Measurements from ENCODE around the gene UGT1A10.
A peak's percentile ranks its signal among the peaks of the same experiment; 100 is the strongest.

Gene UGT1A10

GRCh38 chr2:233702238-233702637, 66.0 kb downstream of the UGT1A10 start:
- no peak for FAIRE-seq
- no peak for DNase-seq (ENCODE audit: insufficient read length, low spot score)

GRCh38 chr2:233705911-233706506, 69.8 kb downstream of the UGT1A10 start:
- FAIRE-seq, result no peak
- TF ChIP-seq POLR2A (IDR thresholded peaks at IDR 0.05; ENCODE audit: low read depth, low read length), result no peak
- no peak for TF ChIP-seq TAF1 (IDR thresholded peaks at IDR 0.05; ENCODE audit: low read depth, low read length)
- TF ChIP-seq POLR2AphosphoS5 (IDR thresholded peaks at IDR 0.05; ENCODE audit: low read depth, low read length), result no peak
- no peak for TF ChIP-seq PAX5 (IDR thresholded peaks at IDR 0.05; ENCODE audit: insufficient read depth, low read length, severe bottlenecking)
- no peak for TF ChIP-seq POU2F2 (IDR thresholded peaks at IDR 0.05; ENCODE audit: low read depth, low read length)
- TF ChIP-seq SPI1 (IDR thresholded peaks at IDR 0.05; ENCODE audit: low read depth, low read length), result no peak
- DNase-seq (ENCODE audit: insufficient read length, low spot score), result no peak

More at GRCh38 chr2:233702238-233702637, 66.0 kb downstream of the UGT1A10 start:
- TF ChIP-seq POLR2A (IDR thresholded peaks at IDR 0.05; ENCODE audit: low read depth, low read length), result no peak
- no peak for TF ChIP-seq POU2F2 (IDR thresholded peaks at IDR 0.05; ENCODE audit: low read depth, low read length)
- TF ChIP-seq SPI1 (IDR thresholded peaks at IDR 0.05; ENCODE audit: low read depth, low read length), result no peak
- no peak for TF ChIP-seq POLR2AphosphoS5 (IDR thresholded peaks at IDR 0.05; ENCODE audit: low read depth, low read length)
- no peak for TF ChIP-seq PAX5 (IDR thresholded peaks at IDR 0.05; ENCODE audit: insufficient read depth, low read length, severe bottlenecking)
- no peak for TF ChIP-seq TAF1 (IDR thresholded peaks at IDR 0.05; ENCODE audit: low read depth, low read length)

- DNase-seq (ENCODE audit: insufficient read length, low spot score) (no peak), FAIRE-seq (no peak)
- TF ChIP-seq PAX5 (IDR thresholded peaks at IDR 0.05; ENCODE audit: insufficient read depth, low read length, severe bottlenecking) (no peak), SPI1 (IDR thresholded peaks at IDR 0.05; ENCODE audit: low read depth, low read length) (no peak), POLR2A (IDR thresholded peaks at IDR 0.05; ENCODE audit: low read depth, low read length) (no peak), TAF1 (IDR thresholded peaks at IDR 0.05; ENCODE audit: low read depth, low read length) (no peak), POU2F2 (IDR thresholded peaks at IDR 0.05; ENCODE audit: low read depth, low read length) (no peak), POLR2AphosphoS5 (IDR thresholded peaks at IDR 0.05; ENCODE audit: low read depth, low read length) (no peak)
Measured at GRCh38 chr2:233706720-233707119, 70.5 kb downstream of the UGT1A10 start.

GRCh38 chr2:233707940-233708644, 71.8 kb downstream of the UGT1A10 start:
- no peak for FAIRE-seq

GRCh38 chr2:233708942-233709341, 72.7 kb downstream of the UGT1A10 start:
- TF ChIP-seq POLR2A (IDR thresholded peaks at IDR 0.05; ENCODE audit: low read depth, low read length), result no peak
- no peak for TF ChIP-seq POLR2AphosphoS5 (IDR thresholded peaks at IDR 0.05; ENCODE audit: low read depth, low read length)
- TF ChIP-seq SPI1 (IDR thresholded peaks at IDR 0.05; ENCODE audit: low read depth, low read length), result no peak
- no peak for TF ChIP-seq TAF1 (IDR thresholded peaks at IDR 0.05; ENCODE audit: low read depth, low read length)
- TF ChIP-seq POU2F2 (IDR thresholded peaks at IDR 0.05; ENCODE audit: low read depth, low read length), result no peak
- TF ChIP-seq PAX5 (IDR thresholded peaks at IDR 0.05; ENCODE audit: insufficient read depth, low read length, severe bottlenecking), result no peak
- DNase-seq (ENCODE audit: insufficient read length, low spot score) (no peak), FAIRE-seq (no peak)

More at GRCh38 chr2:233707940-233708644, 71.8 kb downstream of the UGT1A10 start:
- DNase-seq (ENCODE audit: insufficient read length, low spot score), result no peak
- TF ChIP-seq POLR2AphosphoS5 (IDR thresholded peaks at IDR 0.05; ENCODE audit: low read depth, low read length), result no peak
- no peak for TF ChIP-seq PAX5 (IDR thresholded peaks at IDR 0.05; ENCODE audit: insufficient read depth, low read length, severe bottlenecking)
- no peak for TF ChIP-seq SPI1 (IDR thresholded peaks at IDR 0.05; ENCODE audit: low read depth, low read length)
- no peak for TF ChIP-seq POU2F2 (IDR thresholded peaks at IDR 0.05; ENCODE audit: low read depth, low read length)
- no peak for TF ChIP-seq TAF1 (IDR thresholded peaks at IDR 0.05; ENCODE audit: low read depth, low read length)

GRCh38 chr2:233711312-233712008, 75.2 kb downstream of the UGT1A10 start:
- TF ChIP-seq SPI1 (IDR thresholded peaks at IDR 0.05; ENCODE audit: low read depth, low read length), result no peak
- FAIRE-seq, result peak; percentile 77
- DNase-seq (ENCODE audit: insufficient read length, low spot score), result peak; percentile 33

- no peak for TF ChIP-seq SPI1 (IDR thresholded peaks at IDR 0.05; ENCODE audit: low read depth, low read length)
- no peak for TF ChIP-seq POLR2AphosphoS5 (IDR thresholded peaks at IDR 0.05; ENCODE audit: low read depth, low read length)
- TF ChIP-seq TAF1 (IDR thresholded peaks at IDR 0.05; ENCODE audit: low read depth, low read length), result no peak
- FAIRE-seq, result no peak
- DNase-seq (ENCODE audit: insufficient read length, low spot score), result no peak
Measured at GRCh38 chr2:233712611-233713261, 76.5 kb downstream of the UGT1A10 start, which contains the start of gene UGT1A5. UGT1A5 (plus strand) TSS chr2:233712907; CDS start chr2:233712992, 85 bp downstream.

GRCh38 chr2:233713262-233713615, 77.0 kb downstream of the UGT1A10 start:
- no peak for DNase-seq (ENCODE audit: insufficient read length, low spot score)
- FAIRE-seq, result no peak
- TF ChIP-seq POLR2AphosphoS5 (IDR thresholded peaks at IDR 0.05; ENCODE audit: low read depth, low read length) (no peak), PAX5 (IDR thresholded peaks at IDR 0.05; ENCODE audit: insufficient read depth, low read length, severe bottlenecking) (no peak), POU2F2 (IDR thresholded peaks at IDR 0.05; ENCODE audit: low read depth, low read length) (no peak)

- TF ChIP-seq PAX5 (IDR thresholded peaks at IDR 0.05; ENCODE audit: insufficient read depth, low read length, severe bottlenecking) (no peak), POLR2A (IDR thresholded peaks at IDR 0.05; ENCODE audit: low read depth, low read length) (no peak), SPI1 (IDR thresholded peaks at IDR 0.05; ENCODE audit: low read depth, low read length) (no peak), TAF1 (IDR thresholded peaks at IDR 0.05; ENCODE audit: low read depth, low read length) (no peak), POU2F2 (IDR thresholded peaks at IDR 0.05; ENCODE audit: low read depth, low read length) (no peak), POLR2AphosphoS5 (IDR thresholded peaks at IDR 0.05; ENCODE audit: low read depth, low read length) (no peak)
- DNase-seq (ENCODE audit: insufficient read length, low spot score) (no peak), FAIRE-seq (no peak)
Measured at GRCh38 chr2:233714121-233714520, 77.9 kb downstream of the UGT1A10 start.
